G401 (cell line): Measurements from ENCODE around the gene SDHAF4. TPM values are rescaled to one million over a fixed set of nuclear protein-coding genes. Genes with fewer than 3 reads are reported as not detected.
"Not testable (repeated sequence)": the region's sequence is repeated elsewhere in the genome, so short reads cannot be mapped to it uniquely, and the experiment has no call there.

Experiments
- DNase-seq: peaks from one replicate; pipeline ENCODE4 v3.0.0-alpha.2; 2015; ENCODE audit warnings: low spot score
- in situ Hi-C: cut with HindIII; loops from 2 replicates; pipeline ENCODE4 v1.10.0; 2016; ENCODE audit warnings: low sequenced_read_pairs, mixed read lengths
- total RNA-seq: library from RNA; depleted of rRNA; stranded (reverse); fragments of >200 nt; shearing (Covaris generic); gene quantifications from 2 replicates; pipeline ENCODE4 v1.2.3, GENCODE V29; 2014

SDHAF4 gene
- total RNA-seq, 1 experiment from 2014 or later: 23.8 TPM

DNA sequence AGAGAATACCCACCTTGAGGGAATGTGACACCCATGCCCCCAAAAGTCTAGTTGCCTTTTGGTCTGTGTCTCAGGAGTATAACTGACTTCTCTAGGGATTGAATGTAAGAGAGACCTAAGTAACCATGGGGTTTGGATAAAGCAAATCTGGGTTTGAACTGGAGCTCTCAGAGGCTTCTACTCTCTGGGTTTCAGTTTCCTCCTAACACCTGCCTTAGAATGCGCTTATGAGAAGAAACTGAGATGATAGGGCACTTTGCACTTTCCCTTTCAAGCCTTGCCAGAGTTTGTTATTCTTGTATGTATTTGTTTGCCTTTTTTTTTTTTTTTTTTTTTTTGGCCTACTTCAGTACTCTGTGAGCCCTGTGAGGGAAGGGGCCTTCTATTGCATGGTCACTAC lies 19.4 kb downstream of the SDHAF4 start:
- DNase-seq: no peak
- in situ Hi-C loops: no loop called here

DNA sequence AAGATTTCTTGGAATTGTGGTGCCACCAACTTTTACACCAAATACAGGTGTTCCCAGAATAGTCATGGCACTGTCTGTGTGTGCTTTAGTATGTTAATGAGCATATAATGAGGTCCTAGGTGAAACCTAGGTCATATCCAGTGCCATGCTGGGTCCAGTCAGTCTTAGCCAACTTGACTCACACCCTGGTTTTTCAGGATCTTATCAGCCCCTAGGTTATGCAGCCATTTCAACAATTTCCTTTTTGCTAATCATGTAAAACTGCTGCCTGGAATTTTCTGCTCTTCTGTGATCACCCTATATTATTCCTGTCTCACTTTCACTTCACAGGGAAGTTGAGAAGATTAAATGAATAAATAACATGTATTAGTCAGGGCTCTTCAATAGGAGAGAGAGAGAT lies 23.7 kb downstream of the SDHAF4 start:
- in situ Hi-C loops: no loop called here
- DNase-seq: no peak

DNA sequence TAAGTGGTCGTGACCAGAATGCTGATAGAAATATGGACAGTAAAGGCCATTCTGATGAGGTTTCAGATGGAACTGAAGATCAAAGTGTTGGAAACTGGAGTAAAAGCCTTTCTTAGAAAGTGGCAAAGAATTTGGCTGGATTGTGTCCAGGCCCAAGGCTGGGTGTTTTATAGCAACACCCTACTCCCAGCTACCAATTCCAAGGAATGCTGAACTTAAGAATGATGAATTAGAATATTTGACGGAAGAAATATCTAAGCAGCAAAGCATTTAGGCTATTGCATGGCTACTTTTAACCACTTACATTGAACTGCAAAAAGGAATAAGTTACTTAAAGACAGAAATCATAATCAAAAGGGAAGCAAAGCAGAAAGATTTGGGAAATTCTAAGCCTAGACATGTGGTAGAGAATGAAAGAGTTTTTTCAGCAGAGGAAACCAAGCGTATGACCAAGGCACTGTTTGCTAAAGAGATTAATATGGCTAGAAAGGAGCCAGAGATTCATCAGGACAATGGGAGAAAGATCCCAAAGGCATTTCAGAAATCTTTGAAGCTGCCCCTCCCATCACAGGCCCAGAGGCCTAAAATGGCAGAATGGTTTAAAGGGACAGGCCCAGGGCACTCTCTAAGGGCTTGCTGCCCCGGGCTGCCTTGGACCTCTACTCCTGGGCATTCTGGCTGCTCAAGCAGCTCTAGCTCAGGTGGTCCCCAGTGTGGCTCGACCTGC lies 25.8 kb downstream of the SDHAF4 start:
- in situ Hi-C loops: no loop called here
- DNase-seq: no peak

DNA sequence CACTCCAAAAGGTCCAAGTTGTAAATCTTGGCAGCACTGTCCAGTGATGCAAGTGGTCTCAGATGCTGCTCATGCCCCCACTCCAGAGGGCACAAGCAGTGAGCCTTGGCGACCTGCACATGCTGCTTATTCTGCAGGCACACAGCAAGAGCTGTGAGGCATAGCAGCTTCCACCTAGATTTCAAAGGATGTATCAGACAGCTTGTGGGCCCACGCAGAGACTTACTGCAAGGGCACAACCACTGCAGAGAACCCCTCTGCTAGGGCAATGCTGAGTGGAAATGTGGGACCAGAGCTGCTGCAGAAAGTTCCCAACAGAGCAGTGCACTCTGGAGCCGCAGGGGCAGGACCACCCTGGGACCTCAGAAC lies 26.4 kb downstream of the SDHAF4 start:
- no peak for DNase-seq
- in situ Hi-C loops: no loop called here

DNA sequence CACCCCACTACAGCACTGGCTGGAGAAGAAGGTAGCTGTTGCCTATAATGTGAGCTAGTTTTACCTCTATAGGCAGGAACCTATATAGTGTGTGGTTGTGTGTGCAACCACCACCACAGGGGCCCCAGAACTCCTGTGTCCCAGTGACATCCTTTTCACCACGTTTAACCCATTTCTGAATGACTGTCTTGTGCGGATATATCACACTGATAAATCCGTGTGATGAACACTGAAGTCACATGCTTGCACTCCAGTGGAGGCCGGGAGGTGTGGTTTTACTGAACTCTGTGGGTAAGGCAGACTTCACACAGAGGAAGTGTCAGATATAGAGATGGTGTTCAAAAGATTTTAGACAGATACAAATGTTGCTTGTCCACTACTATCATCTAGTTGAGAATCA lies 32.5 kb downstream of the SDHAF4 start:
- DNase-seq: no peak
- in situ Hi-C loops: no loop called here

DNA sequence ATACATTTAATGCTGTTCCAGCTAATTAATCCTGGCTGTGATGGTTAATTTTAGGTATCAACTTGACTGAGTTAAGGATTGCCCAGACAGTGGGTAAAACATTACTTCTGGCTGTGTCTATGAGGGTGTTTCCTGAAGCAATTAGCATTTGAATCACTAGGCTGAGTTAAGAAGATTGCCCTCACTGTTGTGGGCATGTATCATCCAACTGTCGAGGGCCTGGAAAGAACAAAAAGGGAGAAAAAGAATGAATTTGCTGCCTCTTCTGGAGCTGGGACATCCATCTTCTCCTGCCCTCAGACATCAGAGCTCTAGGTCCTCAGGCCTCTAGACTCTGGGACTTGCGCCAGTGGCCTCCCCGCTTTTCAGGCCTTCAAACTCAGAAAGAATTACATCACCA lies 34.3 kb downstream of the SDHAF4 start:
- in situ Hi-C loops: no loop called here

DNA sequence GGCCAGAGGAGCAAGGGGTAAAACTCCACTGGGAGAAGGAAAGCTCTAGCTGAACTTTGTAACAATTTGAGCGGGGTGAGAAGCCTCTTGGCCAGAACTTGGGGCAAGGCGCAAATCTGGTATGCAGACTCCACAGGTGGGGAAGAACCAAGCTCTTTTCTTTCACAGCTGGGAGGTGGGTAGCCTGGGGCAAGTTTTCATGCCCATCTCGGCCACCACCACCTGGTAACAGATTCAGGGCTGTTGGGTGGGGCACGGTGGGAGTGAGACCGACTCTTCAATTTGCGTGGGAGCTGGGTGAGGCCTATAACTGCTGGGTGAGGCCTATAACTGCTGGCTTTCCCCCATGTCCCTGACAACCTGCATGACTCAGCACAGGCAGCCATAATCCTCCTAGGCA lies 37.5 kb downstream of the SDHAF4 start:
- DNase-seq: no peak
- in situ Hi-C loops: no loop called here

More for the DNA sequence above, 34.3 kb downstream of the SDHAF4 start:
- no peak for DNase-seq

DNA sequence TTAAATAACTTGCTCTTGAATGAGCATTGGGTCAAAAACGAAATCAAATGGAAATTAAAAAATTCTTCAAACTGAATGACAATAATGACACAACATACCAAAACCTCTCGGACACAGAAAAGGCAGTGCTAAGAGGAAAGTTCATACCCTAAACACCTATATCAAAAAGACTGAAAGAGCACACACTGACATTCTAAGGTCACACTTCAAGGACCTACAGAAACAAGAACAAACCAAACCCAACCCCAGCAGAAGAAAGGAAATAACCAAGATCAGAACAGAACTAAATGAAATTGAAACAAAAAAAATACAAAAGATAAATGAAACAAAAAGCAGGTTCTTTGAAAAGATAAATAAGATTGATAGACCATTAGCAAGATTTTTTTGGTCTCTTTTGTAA lies 40.6 kb downstream of the SDHAF4 start:
- DNase-seq, in situ Hi-C loops: not testable (repeated sequence)

DNA sequence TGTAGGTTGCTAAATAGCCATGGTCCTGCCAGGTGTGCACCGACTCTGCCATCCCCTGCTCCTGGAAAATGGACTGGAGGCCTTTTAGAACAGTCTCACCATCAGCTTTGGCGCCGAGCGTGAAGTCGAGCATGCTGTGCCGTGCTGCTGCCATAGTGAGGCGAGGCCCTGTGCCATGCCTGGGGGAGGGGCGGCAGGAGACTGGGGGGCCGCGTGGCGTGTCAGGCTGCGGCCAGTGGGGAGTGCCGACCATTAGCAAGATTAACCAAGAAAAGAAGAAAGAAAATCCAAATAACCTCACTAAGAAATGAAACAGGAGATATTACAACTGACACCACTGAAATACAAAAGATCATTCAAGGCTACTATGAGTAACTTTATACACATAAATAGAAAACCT lies 42.5 kb downstream of the SDHAF4 start:
- in situ Hi-C loops, DNase-seq: not testable (repeated sequence)

DNA sequence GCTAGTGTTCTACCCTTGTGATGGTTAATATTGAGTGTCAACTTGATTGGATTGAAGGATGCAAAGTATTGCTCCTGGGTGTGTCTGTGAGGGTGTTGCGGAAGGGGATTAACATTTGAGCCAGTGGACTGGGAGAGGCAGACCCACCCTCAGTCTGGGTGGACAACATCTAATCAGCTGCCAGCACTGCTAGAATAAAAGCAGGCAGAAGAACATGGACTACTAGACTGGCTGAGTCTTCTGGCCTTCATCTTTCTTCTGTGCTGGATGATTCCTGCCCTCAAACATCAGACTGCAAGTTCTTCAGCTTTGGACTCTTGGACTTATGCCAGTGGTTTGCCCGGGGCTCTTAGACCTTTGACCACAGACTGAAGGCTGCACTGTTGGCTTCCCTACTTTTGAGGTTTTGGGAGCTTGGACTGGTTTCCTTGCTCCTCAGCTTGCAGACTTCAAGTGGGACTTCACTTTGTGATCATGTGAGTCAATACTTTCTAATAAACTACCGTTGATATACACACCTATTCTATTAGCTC lies 50.1 kb downstream of the SDHAF4 start:
- in situ Hi-C loops: no loop called here
- no peak for DNase-seq

DNA sequence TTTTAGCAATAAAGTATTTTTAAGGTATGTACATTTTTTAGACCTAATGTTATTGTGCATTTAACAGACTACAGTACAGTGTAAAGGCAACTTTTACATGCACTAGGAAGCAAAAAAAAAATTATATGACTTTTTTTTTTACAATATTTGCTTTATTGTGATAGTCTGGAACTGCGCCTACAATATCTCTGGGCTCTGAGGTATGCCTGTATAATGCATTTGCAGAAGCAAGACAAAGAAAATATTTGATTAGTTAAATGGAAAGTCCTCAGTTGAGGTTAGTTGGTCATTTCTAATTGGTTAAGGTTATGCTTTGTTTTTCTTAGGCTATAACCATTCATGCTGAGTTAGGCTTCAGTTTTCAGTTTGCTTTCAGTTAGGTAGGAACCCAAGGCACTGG lies 54.0 kb downstream of the SDHAF4 start:
- DNase-seq: no peak
- in situ Hi-C loops: no loop called here

DNA sequence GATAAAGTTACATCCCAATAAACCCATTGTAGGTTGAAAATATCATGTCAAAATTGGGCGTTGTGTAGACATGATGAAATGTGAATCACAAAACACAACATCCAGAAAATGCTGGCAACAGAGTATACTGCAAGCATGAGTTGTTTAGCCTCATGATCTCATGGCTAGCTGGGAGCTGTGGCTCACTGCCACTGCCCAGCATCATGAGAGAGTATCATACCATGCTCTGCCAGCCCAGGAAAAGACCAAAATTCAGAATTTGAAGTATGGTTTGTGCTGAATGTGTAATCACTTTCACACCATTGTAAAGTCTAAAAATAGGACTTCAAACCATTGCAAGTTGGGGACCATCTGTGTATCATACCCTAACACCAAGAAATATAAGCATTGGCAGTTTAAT lies 55.7 kb downstream of the SDHAF4 start:
- DNase-seq: no peak
- in situ Hi-C loops: no loop called here

DNA sequence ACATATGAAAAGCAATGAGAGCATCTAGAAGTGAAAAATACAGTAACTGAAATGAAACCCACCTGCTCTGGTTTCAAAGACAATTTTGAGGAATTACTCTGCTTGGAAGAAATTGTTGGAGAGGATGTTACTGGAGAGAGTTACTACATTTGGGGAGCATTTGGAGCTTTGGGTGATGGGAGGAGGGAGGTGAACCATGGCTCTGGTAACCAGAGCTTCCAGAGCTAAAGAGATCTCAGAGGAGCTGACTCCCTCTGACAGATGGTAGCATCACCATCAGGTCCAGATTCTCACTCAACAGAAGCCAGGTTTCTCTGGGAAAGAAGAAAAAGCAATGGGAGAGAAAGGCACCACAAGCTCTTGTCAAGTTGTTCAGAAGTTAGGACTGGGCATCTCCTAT lies 58.7 kb downstream of the SDHAF4 start:
- in situ Hi-C loops: no loop called here

DNA sequence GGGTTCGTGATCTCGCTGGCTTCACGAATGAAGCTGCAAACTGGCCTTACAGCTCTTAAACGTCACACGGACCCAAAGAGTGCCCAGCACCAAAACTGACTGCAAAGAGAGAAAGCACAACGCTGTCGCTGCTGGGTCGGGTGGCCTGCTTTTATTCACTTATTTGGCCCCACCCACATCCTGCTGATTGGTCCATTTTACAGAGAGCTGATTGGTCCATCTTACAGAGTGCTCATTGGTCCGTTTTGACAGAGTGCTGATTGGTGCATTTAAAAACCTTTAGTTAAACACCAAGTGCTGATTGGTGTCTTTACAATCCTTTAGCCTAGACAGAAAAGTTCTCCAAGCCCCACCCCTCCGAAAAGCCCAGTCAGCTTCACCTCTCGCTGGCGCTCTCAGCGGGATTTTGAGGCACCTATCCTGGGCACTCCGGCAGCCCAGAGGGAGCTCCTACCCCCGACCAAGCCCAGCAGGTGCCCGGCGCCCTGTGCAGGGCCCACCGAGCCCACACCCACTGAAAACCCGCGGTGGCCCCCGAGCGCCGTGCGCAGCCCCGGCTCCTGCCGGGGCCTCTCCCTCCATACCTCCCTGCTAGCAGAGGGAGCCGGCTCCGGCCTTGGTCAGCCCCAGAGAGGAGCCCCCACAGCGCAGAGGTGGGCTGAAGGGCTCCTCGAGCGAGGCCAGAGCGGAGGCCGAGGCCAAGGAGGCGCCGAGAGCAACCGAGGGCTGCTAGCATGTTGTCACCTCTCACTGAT lies 60.9 kb downstream of the SDHAF4 start:
- DNase-seq: no peak
- in situ Hi-C loops: no loop called here

More for the DNA sequence above, 58.7 kb downstream of the SDHAF4 start:
- DNase-seq: no peak

DNA sequence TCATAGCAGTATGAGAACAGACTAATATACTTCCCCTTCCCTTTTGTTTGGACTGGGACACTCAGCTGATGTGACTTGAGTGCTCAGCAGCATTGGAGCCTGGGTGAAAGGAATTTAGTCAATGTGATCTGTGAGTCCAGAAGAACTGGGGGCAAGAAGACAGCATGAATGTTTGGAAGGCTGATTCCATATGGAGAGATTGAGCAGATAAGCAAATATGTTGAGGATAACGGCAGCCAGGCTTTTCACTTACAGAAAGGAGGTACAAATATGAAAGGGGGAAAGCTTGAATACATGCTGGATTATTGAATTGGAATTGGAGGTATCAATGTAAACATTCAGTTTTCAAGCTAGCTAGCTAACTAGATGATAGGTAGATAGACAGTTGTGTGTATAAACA lies 63.2 kb downstream of the SDHAF4 start:
- in situ Hi-C loops: no loop called here
- no peak for DNase-seq

DNA sequence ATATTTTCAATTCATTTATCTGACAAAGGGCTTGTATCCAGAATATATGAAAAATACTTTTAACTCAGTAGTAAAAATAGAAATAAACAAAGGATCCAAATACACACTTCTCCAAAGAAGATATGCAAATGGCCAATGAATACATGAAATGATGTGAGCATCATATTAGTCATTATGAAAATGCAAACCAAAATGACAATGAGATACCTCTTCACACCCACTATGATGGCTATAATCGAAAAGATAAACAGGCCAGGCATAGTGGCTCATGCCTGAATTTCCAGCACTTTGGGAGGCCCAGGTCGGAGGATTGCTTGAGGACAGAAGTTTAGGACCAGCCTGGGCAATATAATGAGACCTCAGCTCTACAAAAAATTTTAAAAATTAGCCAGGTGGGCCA lies 67.1 kb downstream of the SDHAF4 start:
- in situ Hi-C loops: no loop called here
- no peak for DNase-seq

DNA sequence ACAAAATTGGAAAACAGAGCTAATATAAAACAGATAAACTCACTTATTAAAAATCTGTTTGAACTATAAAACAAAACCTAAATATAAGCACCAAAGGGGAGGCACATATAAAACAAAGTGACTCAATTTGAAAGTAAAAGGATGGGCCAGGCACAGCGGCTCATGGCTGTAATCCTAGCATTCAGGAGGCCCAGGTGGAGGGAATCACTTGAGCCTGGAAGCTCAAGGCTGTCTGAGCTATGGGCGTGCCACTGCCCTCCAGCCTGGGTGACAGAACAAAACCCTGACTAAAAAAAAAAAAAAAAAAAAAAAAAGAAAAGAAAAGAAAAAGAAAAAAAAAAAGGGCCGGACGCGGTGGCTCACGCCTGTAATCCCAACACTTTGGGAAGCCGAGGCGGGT lies 69.9 kb downstream of the SDHAF4 start:
- in situ Hi-C loops: no loop called here
- DNase-seq: no peak

DNA sequence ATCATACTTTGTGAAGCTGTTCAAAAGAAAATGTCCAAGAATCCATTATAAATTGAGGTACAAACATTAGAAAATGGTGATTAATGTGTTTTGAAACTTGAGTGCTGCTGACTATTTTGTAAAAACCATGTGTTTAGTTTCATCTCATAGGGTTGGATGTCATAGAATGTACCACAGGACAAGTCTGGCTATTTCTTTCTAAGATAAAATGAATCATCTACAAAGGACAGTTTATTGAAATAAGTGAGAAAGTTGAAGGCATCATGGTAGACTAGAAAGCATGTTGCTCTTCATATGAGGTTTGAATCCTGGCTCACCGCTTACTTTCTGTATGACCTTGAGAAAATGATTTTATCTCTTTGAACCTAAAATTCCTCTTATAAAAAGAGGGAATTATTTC lies 71.7 kb downstream of the SDHAF4 start:
- no peak for DNase-seq
- in situ Hi-C loops: no loop called here
